Amniotic epithelial cell (primary cell): ENCODE measurements around the gene NUDT21.
"Not testable (repeated sequence)": the region's sequence is repeated elsewhere in the genome, so short reads cannot be mapped to it uniquely, and the experiment has no call there.

Experiments used
- DNase-seq: peaks from one replicate; pipeline ENCODE4 v3.0.0-alpha.2; 2010; ENCODE audit warnings: low read depth

Gene NUDT21

GRCh38 chr16:56450986-56451752 is at the start of gene NUDT21, which contains the start of gene OGFOD1:
Gene NUDT21 (minus strand): TSS chr16:56451332. CDS start chr16:56451202, 130 bp downstream.
Gene OGFOD1 (plus strand): TSS chr16:56451554. CDS start chr16:56451613, 59 bp downstream.
- peak; percentile 99 for DNase-seq

- DNase-seq, result no peak
Observed at GRCh38 chr16:56493815-56494214, 42.7 kb upstream of the NUDT21 start.

GRCh38 chr16:56493126-56493525 is 42.0 kb upstream of the NUDT21 start:
- peak; percentile 37 for DNase-seq

DNA sequence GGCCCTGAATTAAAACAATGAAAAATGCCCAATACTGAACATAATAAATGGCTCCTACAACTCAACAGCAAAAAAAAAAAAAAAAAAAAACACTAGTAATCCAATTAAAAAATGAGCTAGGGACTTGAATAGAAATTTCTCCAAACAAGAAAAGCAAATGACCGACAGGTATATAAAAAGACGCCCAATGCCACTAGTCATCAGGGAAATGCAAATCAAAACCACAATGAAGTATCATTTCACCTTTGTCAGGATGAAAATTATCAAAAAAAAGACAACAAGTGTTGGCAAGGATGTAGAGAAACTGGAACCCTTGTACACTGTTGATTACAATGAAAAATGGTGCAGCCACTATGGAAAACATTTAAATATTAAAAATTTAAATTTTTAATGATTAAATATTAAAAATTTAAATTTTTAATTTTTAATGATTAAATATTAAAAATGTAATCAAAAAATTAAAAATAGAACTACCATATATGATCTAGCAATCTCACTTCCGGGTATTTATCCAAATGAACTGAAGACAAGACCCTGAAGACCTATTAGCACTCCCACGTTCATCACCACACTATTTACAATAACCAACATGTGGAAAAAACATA is 40.6 kb upstream of the NUDT21 start:
- DNase-seq, result no peak

DNA sequence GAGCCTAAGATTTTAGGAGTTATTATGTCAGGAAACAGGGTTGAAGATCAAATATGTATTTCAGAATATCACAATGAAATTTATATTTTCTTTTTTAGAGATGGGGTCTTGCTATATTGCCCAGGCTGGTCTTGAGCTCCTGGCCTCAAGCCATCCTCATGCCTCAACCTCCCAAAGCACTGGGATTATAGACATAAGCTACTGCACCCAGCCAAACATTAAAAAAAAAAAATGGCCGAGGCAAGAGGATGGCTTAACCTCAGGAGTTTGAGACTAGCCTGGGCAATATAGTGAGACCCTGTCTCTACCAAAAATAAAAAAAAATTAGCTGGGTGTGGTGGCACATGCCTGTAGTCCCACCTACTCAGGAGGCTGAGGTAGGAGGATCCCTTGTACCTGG is 37.7 kb upstream of the NUDT21 start:
- not testable (repeated sequence) for DNase-seq

- DNase-seq, result no peak
Observed at GRCh38 chr16:56488035-56488434, 36.9 kb upstream of the NUDT21 start.

GRCh38 chr16:56483394-56483793 is 32.3 kb upstream of the NUDT21 start:
- no peak for DNase-seq

DNA sequence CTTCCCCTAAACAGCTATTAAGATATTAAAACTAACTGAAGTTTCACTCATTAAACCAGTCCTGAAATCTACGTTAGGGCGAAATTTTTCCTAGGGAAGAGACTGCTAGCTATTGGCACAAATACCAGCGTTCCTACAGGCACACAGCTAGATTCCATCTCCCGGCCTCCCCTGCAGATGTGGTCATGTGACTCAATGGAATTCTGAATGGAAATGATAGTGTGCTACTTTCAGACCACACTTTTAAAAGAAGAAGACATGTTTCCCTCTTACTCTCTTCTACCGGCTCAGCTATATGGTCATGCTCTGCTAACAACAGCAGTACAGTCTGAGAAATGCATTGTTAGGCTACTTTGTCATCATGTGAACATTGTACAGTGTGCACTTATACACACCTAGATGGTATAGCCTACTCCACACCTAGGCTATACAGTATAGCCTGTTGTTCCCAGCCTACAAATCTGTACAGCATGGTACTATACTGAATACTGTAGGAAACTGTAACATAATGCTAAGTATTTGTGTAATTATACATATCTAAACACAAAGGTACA is 31.6 kb upstream of the NUDT21 start:
- no peak for DNase-seq

DNA sequence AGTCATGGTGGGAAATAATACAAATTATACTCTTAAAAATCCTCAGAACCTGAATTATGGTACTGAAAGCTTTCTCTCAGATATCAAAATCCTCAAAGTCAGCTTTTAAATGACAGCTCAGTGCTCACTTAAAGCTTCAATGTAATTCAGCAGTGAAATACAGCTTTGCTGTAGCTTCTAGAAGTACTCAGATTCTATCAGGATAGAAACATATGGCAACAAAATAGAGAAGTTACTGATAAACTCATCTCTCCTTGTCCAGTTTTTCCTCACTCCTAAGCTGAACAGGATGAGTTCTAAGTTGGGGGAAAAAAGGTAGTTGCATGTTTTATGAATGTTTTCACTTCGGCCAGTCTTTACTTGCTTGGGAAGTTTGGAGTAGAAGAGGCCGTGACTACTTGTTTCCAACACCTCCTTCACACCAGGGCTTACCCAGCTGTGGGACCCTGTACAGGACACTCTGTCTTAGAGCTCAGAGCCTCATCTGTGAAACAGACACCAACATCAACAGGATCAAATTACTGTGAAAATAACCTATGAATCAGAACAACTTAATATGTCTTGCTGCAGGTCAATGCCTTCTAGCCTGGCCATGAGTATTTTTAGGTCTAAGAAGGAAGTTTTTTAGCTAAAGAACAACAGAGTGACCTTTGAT is 30.5 kb upstream of the NUDT21 start:
- peak; percentile 7 for DNase-seq

- peak; percentile 33 for DNase-seq
Observed at GRCh38 chr16:56480776-56481467, 29.8 kb upstream of the NUDT21 start.

DNA sequence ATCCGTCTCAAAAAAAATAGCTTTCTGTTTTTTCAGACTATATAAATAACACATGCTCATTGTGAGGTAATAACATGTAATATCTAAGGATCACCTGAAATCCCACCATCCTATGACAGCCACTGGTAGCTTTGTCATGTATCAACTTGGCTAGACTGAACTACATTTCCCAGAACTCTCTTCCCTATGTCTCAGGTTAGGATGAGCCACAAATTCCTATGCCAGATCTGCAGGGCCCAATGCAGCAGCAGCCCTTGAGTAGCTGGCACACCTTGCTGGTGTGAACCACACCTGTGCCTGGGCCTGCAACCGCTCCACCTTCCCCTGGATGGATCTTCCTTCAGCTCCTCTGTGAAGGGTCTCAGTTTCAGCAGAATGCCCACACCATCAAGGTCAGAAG is 28.3 kb upstream of the NUDT21 start:
- DNase-seq, result no peak

GRCh38 chr16:56478281-56479049 is 27.3 kb upstream of the NUDT21 start:
- peak; percentile 44 for DNase-seq

DNA sequence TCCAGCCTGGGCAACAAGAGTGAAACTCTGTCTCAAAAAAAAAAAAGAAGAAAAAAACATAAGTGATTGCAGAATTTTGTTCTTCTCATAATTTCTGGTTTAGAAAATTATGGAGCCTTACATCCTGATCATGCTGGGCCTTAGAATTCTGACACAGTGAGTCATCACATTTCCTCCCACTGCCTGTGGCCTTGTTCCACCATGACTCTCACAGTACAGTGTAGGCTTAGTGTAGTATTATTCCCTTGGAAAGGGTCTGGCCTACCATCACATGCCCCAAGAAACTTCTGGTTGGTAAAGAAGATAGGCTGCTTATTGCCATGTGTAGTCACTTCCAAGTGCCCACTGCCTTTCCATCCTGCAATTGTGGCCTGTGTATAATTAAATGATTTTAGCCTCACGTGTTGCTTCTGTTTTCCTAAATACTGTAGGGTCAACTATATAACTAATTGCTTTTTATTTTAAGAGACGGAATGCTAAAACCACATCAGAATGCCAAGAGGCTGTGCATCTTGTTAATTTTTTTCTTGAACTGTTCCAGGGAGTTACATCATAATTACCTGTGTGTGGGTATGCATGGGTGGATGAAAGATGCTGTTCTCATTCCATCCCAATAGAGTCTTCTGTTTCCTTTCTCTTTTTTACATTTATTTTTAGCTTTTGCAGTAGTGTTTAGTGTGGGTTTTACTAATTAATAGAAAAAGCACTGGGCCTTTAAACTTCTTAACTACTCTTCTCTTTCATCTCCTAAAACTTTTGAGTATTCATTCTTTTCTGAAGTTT is 26.2 kb upstream of the NUDT21 start:
- DNase-seq, result peak; percentile 95

GRCh38 chr16:56475201-56475600 is 24.1 kb upstream of the NUDT21 start:
- DNase-seq, result no peak

DNA sequence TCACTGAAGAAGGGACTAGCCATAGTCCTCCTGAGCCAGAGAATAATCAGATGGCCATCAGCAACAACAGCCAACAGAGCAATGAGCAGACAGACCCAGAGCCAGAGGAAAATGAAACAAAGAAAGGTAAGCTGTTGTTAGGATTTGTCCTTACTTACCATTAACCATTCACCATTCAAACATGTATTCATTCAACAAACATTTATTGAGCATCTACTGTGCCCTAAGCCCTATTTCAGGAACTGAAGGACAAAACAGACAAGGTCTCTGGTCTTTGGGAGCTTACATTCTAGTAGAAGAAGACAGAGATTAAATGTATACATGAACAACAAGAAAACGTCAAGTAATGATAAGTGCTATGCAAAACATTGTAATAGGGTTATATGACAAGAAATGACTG is 19.5 kb upstream of the NUDT21 start:
- DNase-seq, result no peak

DNA sequence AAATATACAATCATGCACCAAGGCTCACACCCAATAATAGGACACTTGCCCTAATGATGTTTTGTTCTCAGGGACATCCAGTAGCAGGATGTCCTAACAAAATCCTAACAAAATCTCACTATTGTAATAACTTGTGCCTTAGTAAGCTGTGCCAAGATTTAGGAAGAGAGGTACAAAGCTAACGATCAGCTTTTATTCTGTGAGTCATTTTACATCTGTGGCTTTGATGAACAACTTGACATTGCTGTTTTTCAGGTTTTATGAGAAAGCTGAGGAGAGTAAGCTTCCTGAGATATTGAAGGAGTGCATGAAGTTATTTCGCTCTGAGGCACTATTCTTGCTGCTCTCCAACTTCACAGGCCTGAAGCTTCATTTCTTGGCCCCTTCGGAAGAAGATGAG is 19.1 kb upstream of the NUDT21 start:
- no peak for DNase-seq

GRCh38 chr16:56469748-56470147 is 18.6 kb upstream of the NUDT21 start:
- no peak for DNase-seq

DNA sequence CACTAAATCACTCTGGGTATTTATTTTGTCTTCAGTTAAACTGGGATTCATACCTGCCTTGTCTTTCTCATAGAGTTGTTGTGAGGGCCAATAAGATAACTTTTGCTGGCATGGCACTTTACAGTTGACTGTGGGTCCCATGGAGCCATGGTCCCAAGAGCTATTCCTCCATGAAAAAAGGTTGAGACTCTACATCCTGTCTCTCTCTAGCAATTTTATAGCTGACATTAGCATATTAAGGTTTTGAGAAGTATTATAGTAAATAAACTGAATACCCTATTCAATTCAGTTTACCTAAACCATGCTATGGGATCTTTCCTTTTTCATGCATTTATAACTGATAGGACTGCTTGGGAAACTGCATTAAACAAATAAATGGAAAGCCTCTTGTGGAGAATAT is 17.7 kb upstream of the NUDT21 start:
- no peak for DNase-seq

DNA sequence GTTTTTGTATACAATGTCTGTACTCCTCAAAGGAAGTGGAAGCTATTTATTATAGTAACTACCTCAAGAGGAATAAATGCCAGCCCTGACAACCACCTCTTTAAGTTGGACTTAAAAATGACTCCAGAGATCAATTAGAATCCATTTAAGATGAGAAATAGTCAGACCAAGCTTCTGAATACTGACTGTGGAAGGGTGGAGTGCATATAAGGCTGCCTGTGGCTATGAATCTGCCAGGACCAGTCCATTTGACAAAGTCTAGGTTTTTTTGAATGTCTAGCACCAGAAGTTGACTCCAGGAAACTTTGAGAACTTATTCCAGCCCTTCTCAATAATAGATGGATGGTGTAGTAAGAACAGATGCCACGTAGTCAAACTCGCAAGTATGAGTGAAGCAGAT is 15.2 kb upstream of the NUDT21 start:
- no peak for DNase-seq

- DNase-seq, result no peak
Observed at GRCh38 chr16:56463153-56463552, 12.0 kb upstream of the NUDT21 start.
